ENCODE measurements around the gene GLIS1. TPM values are rescaled to one million over a fixed set of nuclear protein-coding genes. Genes with fewer than 3 reads are reported as not detected.

GLIS1 gene
- total RNA-seq, 1 experiment from 2014 or later, result 0.24 TPM

DNA sequence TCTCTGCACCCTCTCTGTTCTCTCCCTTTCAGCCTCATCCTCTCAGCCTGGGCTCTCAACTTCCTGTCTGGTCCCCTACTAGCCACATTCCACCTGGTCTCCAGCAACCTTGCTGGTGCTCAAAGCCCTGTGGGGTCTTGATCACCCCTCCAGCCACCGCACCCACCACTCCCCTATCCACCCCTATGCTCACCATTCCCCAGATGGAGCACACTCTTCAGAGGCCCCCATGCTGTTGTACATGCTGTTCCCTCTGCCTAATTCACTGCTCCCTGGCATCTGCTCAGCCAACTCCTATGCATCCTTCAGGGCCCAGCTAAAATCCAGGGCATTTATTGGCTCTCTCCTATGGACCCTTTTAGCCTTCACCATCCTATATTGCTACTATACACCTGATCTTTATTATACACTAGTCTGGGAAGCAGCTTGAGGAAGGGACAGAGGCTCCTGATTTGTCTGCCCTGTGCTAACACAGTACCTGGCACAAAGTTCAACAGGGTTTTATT lies 81.0 kb downstream of the GLIS1 start:
- CTCF ChIA-PET, result interaction anchor here (2.0 kb wide), 1 partner anchor 172 kb away, joined by 5 read pairs; no protein-coding TSS in a partner anchor
- Mint-ChIP-seq H3K9me3 (no peaks in the 10 kb centered on the region), H3K4me3 (no peak overlapping the region), H3K36me3 (no peaks in the 10 kb centered on the region), H3K4me1 (peaks cover 17% of the 10 kb centered on the region), H3K27me3 (ENCODE audit: low read depth) (no peaks in the 10 kb centered on the region), H3K27ac (no peak overlapping the region)
- ATAC-seq (no peak), DNase-seq (ENCODE audit: low spot score) (no peak)
- TF ChIP-seq ZNF416 (CRISPR knock-in tag; IDR thresholded peaks at IDR 0.05) (no peak), CREM (CRISPR knock-in tag; IDR thresholded peaks at IDR 0.05) (no peak), MXD4 (CRISPR knock-in tag; IDR thresholded peaks at IDR 0.05; ENCODE audit: borderline replicate concordance) (no peak), ZBTB21 (CRISPR knock-in tag; IDR thresholded peaks at IDR 0.05; ENCODE audit: borderline replicate concordance) (no peak), MYBL2 (CRISPR knock-in tag; IDR thresholded peaks at IDR 0.05) (no peak), CBFB (CRISPR knock-in tag; IDR thresholded peaks at IDR 0.05; ENCODE audit: low read depth) (no peak), JUN (CRISPR knock-in tag; IDR thresholded peaks at IDR 0.05) (no peak)
- TF ChIP-seq, protein P1, sequence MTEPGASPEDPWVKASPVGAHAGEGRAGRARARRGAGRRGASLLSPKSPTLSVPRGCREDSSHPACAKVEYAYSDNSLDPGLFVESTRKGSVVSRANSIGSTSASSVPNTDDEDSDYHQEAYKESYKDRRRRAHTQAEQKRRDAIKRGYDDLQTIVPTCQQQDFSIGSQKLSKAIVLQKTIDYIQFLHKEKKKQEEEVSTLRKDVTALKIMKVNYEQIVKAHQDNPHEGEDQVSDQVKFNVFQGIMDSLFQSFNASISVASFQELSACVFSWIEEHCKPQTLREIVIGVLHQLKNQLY (CRISPR knock-in tag; IDR thresholded peaks at IDR 0.05), result no peak
- TF ChIP-seq, protein P2, sequence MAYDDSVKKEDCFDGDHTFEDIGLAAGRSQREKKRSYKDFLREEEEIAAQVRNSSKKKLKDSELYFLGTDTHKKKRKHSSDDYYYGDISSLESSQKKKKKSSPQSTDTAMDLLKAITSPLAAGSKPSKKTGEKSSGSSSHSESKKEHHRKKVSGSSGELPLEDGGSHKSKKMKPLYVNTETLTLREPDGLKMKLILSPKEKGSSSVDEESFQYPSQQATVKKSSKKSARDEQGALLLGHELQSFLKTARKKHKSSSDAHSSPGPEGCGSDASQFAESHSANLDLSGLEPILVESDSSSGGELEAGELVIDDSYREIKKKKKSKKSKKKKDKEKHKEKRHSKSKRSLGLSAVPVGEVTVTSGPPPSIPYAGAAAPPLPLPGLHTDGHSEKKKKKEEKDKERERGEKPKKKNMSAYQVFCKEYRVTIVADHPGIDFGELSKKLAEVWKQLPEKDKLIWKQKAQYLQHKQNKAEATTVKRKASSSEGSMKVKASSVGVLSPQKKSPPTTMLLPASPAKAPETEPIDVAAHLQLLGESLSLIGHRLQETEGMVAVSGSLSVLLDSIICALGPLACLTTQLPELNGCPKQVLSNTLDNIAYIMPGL (CRISPR knock-in tag; IDR thresholded peaks at IDR 0.05), result no peak
- TF ChIP-seq, protein P3, sequence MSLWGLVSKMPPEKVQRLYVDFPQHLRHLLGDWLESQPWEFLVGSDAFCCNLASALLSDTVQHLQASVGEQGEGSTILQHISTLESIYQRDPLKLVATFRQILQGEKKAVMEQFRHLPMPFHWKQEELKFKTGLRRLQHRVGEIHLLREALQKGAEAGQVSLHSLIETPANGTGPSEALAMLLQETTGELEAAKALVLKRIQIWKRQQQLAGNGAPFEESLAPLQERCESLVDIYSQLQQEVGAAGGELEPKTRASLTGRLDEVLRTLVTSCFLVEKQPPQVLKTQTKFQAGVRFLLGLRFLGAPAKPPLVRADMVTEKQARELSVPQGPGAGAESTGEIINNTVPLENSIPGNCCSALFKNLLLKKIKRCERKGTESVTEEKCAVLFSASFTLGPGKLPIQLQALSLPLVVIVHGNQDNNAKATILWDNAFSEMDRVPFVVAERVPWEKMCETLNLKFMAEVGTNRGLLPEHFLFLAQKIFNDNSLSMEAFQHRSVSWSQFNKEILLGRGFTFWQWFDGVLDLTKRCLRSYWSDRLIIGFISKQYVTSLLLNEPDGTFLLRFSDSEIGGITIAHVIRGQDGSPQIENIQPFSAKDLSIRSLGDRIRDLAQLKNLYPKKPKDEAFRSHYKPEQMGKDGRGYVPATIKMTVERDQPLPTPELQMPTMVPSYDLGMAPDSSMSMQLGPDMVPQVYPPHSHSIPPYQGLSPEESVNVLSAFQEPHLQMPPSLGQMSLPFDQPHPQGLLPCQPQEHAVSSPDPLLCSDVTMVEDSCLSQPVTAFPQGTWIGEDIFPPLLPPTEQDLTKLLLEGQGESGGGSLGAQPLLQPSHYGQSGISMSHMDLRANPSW (CRISPR knock-in tag; conservative IDR thresholded peaks at IDR 0.05; ENCODE audit: low read depth), result no peak
- TF ChIP-seq, protein P4, sequence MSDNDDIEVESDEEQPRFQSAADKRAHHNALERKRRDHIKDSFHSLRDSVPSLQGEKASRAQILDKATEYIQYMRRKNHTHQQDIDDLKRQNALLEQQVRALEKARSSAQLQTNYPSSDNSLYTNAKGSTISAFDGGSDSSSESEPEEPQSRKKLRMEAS (CRISPR knock-in tag; IDR thresholded peaks at IDR 0.05), result no peak
- TF ChIP-seq, protein P5, sequence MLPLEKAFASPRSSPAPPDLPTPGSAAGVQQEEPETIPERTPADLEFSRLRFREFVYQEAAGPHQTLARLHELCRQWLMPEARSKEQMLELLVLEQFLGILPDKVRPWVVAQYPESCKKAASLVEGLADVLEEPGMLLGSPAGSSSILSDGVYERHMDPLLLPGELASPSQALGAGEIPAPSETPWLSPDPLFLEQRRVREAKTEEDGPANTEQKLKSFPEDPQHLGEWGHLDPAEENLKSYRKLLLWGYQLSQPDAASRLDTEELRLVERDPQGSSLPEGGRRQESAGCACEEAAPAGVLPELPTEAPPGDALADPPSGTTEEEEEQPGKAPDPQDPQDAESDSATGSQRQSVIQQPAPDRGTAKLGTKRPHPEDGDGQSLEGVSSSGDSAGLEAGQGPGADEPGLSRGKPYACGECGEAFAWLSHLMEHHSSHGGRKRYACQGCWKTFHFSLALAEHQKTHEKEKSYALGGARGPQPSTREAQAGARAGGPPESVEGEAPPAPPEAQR (CRISPR knock-in tag; IDR thresholded peaks at IDR 0.05), result no peak
- POLR2A ChIA-PET, result no interaction called here

DNA sequence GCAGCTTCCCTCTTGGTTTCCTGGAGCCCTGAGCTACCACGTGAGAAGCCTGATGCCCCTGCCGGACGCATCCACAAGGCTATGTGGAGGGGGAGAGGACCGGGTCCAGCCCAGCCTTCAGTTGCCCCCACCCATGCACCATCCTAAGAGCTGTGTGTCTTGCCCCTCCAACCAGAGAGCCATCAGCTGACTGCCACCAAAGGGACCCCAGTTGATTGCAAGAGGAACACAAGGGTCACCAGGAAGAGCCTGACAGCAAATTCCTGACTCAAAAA lies 81.5 kb downstream of the GLIS1 start:
- Mint-ChIP-seq H3K36me3 (no peaks in the 10 kb centered on the region), H3K9me3 (no peaks in the 10 kb centered on the region), H3K27ac (no peak overlapping the region), H3K27me3 (ENCODE audit: low read depth) (no peaks in the 10 kb centered on the region), H3K4me3 (no peak overlapping the region), H3K4me1 (peaks cover 17% of the 10 kb centered on the region)
- ChIA-PET POLR2A (no interaction called here), CTCF (interaction anchor here (1.1 kb wide), 1 partner anchor 25 kb away, joined by 4 read pairs; no protein-coding TSS in a partner anchor)
- TF ChIP-seq, protein P2 (CRISPR knock-in tag; IDR thresholded peaks at IDR 0.05), result no peak
- TF ChIP-seq, protein P6, sequence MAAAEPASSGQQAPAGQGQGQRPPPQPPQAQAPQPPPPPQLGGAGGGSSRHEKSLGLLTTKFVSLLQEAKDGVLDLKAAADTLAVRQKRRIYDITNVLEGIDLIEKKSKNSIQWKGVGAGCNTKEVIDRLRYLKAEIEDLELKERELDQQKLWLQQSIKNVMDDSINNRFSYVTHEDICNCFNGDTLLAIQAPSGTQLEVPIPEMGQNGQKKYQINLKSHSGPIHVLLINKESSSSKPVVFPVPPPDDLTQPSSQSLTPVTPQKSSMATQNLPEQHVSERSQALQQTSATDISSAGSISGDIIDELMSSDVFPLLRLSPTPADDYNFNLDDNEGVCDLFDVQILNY (CRISPR knock-in tag; IDR thresholded peaks at IDR 0.05), result no peak
- TF ChIP-seq, protein P7, sequence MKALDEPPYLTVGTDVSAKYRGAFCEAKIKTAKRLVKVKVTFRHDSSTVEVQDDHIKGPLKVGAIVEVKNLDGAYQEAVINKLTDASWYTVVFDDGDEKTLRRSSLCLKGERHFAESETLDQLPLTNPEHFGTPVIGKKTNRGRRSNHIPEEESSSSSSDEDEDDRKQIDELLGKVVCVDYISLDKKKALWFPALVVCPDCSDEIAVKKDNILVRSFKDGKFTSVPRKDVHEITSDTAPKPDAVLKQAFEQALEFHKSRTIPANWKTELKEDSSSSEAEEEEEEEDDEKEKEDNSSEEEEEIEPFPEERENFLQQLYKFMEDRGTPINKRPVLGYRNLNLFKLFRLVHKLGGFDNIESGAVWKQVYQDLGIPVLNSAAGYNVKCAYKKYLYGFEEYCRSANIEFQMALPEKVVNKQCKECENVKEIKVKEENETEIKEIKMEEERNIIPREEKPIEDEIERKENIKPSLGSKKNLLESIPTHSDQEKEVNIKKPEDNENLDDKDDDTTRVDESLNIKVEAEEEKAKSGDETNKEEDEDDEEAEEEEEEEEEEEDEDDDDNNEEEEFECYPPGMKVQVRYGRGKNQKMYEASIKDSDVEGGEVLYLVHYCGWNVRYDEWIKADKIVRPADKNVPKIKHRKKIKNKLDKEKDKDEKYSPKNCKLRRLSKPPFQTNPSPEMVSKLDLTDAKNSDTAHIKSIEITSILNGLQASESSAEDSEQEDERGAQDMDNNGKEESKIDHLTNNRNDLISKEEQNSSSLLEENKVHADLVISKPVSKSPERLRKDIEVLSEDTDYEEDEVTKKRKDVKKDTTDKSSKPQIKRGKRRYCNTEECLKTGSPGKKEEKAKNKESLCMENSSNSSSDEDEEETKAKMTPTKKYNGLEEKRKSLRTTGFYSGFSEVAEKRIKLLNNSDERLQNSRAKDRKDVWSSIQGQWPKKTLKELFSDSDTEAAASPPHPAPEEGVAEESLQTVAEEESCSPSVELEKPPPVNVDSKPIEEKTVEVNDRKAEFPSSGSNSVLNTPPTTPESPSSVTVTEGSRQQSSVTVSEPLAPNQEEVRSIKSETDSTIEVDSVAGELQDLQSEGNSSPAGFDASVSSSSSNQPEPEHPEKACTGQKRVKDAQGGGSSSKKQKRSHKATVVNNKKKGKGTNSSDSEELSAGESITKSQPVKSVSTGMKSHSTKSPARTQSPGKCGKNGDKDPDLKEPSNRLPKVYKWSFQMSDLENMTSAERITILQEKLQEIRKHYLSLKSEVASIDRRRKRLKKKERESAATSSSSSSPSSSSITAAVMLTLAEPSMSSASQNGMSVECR (CRISPR knock-in tag; IDR thresholded peaks at IDR 0.05; ENCODE audit: borderline replicate concordance), result no peak
- TF ChIP-seq ZNF396 (CRISPR knock-in tag; IDR thresholded peaks at IDR 0.05; ENCODE audit: borderline replicate concordance), result no peak
- DNase-seq (ENCODE audit: low spot score), result no peak
- no peak for ATAC-seq
